Dedifferentiated amniotic fluid mesenchymal stem cell (primary cell): Measurements from ENCODE around the gene IFT22.
"Not testable (repeated sequence)": the region's sequence is repeated elsewhere in the genome, so short reads cannot be mapped to it uniquely, and the experiment has no call there.

Experiments
- DNase-seq: peaks from one replicate; pipeline ENCODE4 v3.0.0-alpha.2; 2016; ENCODE audit errors: extremely low spot score

IFT22 gene

GRCh38 chr7:101315336-101315735 is 6.3 kb downstream of the IFT22 start:
- DNase-seq = peak; percentile 35

DNA sequence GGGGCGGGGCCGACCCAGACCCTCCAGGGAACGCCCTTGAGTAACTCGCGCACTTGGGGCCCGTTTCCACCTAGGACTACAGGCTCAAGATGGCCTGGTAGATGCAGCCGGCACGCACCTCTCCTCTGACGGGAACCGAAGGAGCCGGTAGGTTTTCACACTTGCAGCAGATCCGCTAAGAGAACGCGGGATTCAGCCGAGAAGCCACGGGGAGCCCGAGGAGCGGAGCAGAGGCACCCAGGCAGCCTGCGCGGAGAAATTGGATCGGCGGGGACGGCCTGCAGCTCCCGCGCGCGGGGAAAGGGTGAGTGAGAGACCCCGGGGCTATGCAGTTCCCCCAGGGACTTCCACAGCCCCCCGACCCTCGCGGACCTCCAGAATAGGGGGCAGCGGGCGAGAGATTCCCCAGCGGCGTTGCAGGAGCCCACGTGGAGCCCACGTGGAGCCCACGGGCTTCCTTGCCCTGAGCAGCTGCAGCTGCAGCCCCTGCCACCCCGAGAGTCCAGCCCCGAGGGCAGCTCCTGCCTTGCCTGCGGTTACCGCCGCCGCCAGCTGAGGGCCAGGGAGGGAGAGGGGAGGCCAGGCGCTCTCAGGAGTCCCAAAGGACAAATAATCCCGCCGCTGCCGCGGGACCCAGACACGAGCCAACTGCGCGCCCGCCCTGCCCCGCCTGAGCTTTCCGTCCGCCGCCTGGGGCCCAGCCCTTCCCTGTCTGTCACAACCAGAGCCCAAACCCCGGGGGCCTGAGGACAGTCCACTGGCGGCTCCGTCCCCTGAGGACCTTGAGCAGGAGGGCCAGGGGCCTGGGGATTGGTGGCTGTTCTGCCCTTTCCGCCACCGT is 13.1 kb downstream of the IFT22 start:
- DNase-seq = no peak

GRCh38 chr7:101306307-101306706 is 15.3 kb downstream of the IFT22 start:
- no peak for DNase-seq

- no peak for DNase-seq
Observed at GRCh38 chr7:101303102-101303701, 18.4 kb downstream of the IFT22 start.

DNA sequence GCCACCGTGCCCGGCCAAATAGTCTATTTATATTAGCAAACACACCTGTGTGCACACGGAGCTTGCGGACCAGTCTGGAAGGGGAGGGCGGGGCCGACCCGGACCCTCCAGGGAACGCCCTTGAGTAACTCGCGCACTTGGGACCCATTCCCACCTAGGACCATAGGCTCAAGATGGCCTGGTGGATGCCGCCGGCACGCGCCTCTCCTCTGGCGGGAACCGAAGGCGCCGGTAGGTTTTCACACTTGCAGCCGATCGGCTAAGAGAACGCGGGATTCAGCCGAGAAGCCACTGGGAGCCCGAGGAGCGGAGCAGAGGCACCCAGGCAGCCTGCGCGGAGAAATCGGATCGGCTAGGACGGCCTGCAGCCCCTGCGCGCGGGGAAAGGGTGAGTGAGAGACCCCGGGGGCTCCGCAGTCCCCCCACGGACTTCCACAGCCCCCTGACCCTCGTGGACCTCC is 18.9 kb downstream of the IFT22 start:
- DNase-seq = no peak

DNA sequence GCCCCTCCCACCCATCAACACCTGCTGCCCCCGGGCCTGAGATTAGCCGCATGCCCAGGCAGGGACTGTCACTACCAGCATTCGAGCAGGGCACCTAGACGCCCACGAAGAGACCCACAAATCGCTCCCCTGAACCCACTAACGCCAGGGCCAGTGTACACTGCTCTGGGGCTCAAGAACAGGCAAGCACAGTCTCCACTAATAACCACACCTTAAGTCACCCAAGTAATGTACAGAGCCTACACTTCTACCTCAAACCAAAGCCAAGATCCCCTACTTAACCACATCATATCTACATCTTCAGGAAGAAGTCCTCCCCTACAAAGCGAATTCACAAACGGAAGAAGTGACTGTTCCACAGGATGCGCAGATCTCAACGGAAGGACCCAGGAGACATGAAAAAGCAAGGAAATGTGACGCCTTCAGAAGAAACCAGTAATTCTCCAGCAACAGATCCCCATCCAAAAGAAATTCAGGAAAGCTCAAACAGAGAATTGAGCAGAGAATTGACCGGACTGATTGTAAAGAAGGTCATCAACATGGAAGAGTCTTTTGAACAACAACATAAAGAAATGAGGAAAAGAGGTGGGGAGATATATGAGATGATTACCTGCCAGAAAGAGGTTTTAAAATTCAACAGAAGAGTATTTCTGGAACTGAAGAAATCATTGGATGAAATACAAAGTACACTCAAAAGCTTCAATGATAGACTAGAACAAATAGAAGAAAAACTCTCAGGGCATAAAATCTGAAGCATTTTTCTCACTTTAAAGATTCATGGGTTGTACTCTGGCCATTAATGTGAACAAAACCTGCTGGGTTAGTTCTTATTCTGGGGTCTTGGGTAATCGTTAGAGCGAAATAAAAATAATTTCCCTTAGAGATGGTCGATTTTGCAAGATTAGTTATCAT is 20.9 kb downstream of the IFT22 start:
- DNase-seq = no peak

GRCh38 chr7:101299511-101300464 is 21.8 kb downstream of the IFT22 start:
- DNase-seq = no peak

- DNase-seq = no peak
Observed at GRCh38 chr7:101294832-101295121, 26.8 kb downstream of the IFT22 start.

- DNase-seq = no peak
Observed at GRCh38 chr7:101294039-101294831, 27.4 kb downstream of the IFT22 start.

DNA sequence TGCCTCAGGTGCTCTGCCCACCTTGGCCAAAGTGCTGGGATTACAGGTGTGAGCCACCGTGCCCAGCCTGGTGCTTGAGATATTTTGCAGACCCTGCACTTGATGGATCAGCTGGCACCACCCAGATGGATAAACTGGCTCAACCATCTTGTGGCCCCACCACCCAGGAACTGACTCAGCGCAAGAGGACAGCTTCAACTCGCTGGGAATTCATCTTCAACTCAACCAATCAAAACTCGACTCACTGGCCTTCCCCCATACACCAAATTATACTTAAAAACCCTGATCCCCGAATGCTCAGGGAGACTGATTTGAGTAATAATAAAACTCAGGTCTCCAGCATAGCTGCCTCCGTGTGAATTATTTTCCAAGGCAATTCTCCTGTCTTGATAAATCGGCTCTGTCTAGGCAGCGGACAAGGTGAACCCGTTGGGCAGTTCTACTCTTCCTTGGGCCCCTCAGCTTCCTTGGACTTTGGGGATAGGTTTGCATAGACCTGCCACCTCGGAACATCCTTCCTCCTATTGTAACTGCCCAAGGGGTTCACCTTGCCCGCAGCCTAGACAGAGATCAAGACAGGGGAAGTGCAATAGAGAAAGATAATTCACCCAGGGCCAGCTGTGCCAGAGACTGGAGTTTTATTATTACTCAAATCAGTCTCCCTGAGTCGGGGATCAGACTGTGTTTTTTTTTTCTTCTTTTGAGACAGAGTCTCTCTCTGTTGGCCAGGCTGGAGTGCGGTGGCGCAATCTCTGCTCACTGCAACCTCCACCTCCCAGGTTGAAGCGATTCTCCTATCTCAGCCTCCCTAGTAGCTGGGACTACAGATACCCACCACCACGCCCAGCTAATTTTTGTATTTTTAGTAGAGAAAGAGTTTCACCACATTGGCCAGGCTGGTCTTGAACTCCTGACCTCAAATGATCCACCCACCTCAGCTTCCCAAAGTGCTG is 28.3 kb downstream of the IFT22 start:
- DNase-seq = not testable (repeated sequence)

GRCh38 chr7:101292566-101292965 is 29.0 kb downstream of the IFT22 start:
- not testable (repeated sequence) for DNase-seq

GRCh38 chr7:101290186-101291037 is 31.2 kb downstream of the IFT22 start:
- not testable (repeated sequence) for DNase-seq

- DNase-seq = not testable (repeated sequence)
Observed at GRCh38 chr7:101289687-101290086, 31.9 kb downstream of the IFT22 start.

DNA sequence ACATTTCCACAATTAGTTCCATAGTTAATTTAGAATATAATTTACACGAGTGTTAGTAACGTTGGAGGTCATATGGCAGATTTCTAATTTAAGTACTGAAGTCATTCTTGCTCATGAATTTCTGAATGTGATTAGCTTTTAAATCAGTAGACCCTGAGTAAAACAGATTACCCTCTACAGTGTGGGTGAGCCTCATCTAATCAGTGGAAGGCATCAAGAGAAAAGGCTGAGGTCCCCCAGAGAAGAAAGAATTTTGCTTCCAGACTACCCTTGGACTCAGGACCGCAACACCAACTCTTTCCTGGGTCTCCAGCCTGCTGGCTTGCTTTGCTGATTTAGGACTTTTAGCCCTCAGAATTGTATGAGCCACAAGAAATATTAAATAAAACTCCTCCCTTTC is 33.2 kb downstream of the IFT22 start:
- no peak for DNase-seq

- DNase-seq = no peak
Observed at GRCh38 chr7:101287032-101287431, 34.6 kb downstream of the IFT22 start.

- not testable (repeated sequence) for DNase-seq
Observed at GRCh38 chr7:101285880-101286279, 35.7 kb downstream of the IFT22 start.

DNA sequence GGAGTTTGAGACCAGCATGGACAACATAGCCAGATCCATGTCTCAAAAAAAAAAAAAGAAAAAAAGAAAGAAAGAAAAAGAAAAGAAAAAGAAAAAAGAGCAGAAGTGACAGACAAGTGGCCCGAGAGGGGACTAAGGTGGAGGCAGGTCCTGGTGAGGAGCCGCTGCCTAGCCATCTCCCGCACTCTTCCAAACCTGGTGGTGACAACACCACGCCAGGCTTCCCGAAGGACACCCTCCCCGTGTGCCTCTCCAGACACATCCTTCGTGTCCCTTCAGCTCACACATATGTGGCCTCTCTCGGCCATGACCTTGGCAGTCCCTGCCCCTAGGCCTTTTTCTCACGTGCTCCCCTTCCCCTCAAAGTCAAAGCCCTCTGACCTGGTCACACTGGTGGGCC is 36.4 kb downstream of the IFT22 start:
- DNase-seq = no peak

GRCh38 chr7:101280912-101281311 is 40.7 kb downstream of the IFT22 start:
- DNase-seq = not testable (repeated sequence)
